GM21619 (cell line): ENCODE results near the gene OR3A3.

Experiments
- ATAC-seq: cut with Tn5 transposase; IDR thresholded peaks from one replicate; pipeline ENCODE4 v1.9.1; 2021; ENCODE audit not compliant: unreplicated experiment

Gene OR3A3

GRCh38 chr17:3471599-3471998, 60.4 kb downstream of the OR3A3 start, which contains the start of gene SPATA22:
Gene SPATA22 (minus strand): TSS chr17:3471819. CDS start chr17:3469325, 2,494 bp downstream.
- ATAC-seq: no peak

- ATAC-seq: no peak
Observed at GRCh38 chr17:3472137-3472536, 61.0 kb downstream of the OR3A3 start.
